Ovary (tissue), 9 donors: ENCODE data around the gene FBXL4. TPM values are rescaled to one million over a fixed set of nuclear protein-coding genes. Genes with fewer than 3 reads are reported as not detected.

Experiments used
- DNase-seq, 5 donors: peaks; one replicate each; pipeline ENCODE4 v3.0.0-alpha.2; 2019 to 2020
- H3K27ac ChIP-seq, 2 donors: fragments of 200-600 bp; one replicate each; pipeline versions ENCODE4 v1.5.1 to v1.8.0; 2019 to 2022
- H3K27me3 ChIP-seq: fragments of 200-600 bp; one replicate; pipeline ENCODE4 v1.8.0; 2022
- H3K36me3 ChIP-seq: fragments of 200-600 bp; sonication (generic); one replicate; pipeline ENCODE4 v1.5.1; 2019
- H3K4me1 ChIP-seq: one replicate; pipeline ENCODE4 v1.8.1; 2013; ENCODE audit warnings: mild to moderate bottlenecking, moderate library complexity; ENCODE audit not compliant: insufficient read depth
- H3K4me3 ChIP-seq: fragments of 200-600 bp; sonication (generic); one replicate; pipeline ENCODE4 v1.5.1; 2017
- H3K9me3 ChIP-seq, 2 donors: fragments of 200-600 bp in 1 of 2; sonication (generic) in 1 of 2; one replicate each; pipeline versions ENCODE4 v1.5.1 to v1.8.1; 2013 to 2019; ENCODE audit warnings: mild to moderate bottlenecking in 1 of 2, moderate library complexity in 1 of 2
- CTCF ChIP-seq, 3 donors: fragments of 450-650 bp in 2 of 3; fragments of 200-600 bp in 1 of 3; IDR thresholded peaks; one replicate each; pipeline versions ENCODE4 v1.5.1 to v1.8.0; 2016 to 2022; ENCODE audit warnings: antibody characterized with exemption in 3 of 3, mild to moderate bottlenecking in 1 of 3
- EP300 ChIP-seq: sonication (generic); formaldehyde crosslinking; IDR thresholded peaks from one replicate; pipeline ENCODE4 v1.6.1; 2017; ENCODE audit warnings: antibody characterized with exemption
- POLR2A ChIP-seq: fragments of 450-650 bp; IDR thresholded peaks from one replicate; pipeline ENCODE4 v1.6.1; 2017; ENCODE audit warnings: antibody characterized with exemption, mild to moderate bottlenecking, moderate library complexity
- WGBS, 3 donors: extraction: QIAGEN DNeasy Blood & Tissue Kit in 1 of 3; methylation state at CpG; one replicate each; pipeline versions ENCODE4 v1.1.5 to v1.1.7; 2013 to 2017; 5-methylcytosine and 5-hydroxymethylcytosine counted together
- intact Hi-C, 4 donors: fragments of 100-400 bp; cut with DNase I; formaldehyde crosslinking; loops; one replicate each; pipeline versions ENCODE4 v1.11.0 to v1.15.1; 2022 to 2023
- polyA plus RNA-seq, 2 donors: library from polyadenylated mRNA; stranded (reverse); fragments of 200-250 nt in 1 of 2; fragments of 350-450 nt in 1 of 2; fragmentation: Illumina TruSeq in 1 of 2; extraction: RNeasy Lipid Tissue Mini Kit (QIAGEN cat#74804) in 1 of 2; gene quantifications; one replicate each; pipeline ENCODE4 v1.2.3, GENCODE V29; 2013 to 2014
- total RNA-seq, 7 donors: library from RNA; depleted of rRNA in 2 of 7; stranded (reverse); fragments of >200 nt in 2 of 7; fragmentation: NEBNext Ultra II Directional in 3 of 7; extraction: Animal tissue kit (Norgen Biotek cat#: 25700) in 3 of 7; gene quantifications; one replicate each; pipeline versions ENCODE4 v1.1.0 to v1.2.4, GENCODE V29; 2016 to 2023
- donor health status: DM: no; HTN: no; CAD: no; lungs with moderate emphysema.
- donor health status: DM: no; HTN: no; CAD: no.
- donor health status: Bipolar disorder and iron deficiency.
- donor health status: DM: yes; HTN: yes; CAD: no.
- donor health status: DM: no; HTN: no; CAD: no.
- donor health status: DM: yes; HTN: yes; CAD: no.

FBXL4 gene
- total and polyA plus RNA-seq, 9 donors: 7.3 to 29.0 (median 20.2) TPM

GRCh38 chr6:98900706-98901105 lies 47.0 kb downstream of the FBXL4 start:
- no peaks in the 10 kb centered on the region for H3K36me3 ChIP-seq

GRCh38 chr6:98894810-98895209 lies 52.9 kb downstream of the FBXL4 start:
- no peak for DNase-seq
- WGBS, 3 donors: 74 to 78% (median 75%) methylated on average over 1 of the region's 1 CpG

More at GRCh38 chr6:98900706-98901105, 47.0 kb downstream of the FBXL4 start:
- intact Hi-C loops: no loop called here
- Histone ChIP-seq H3K27me3 (no peaks in the 10 kb centered on the region), H3K9me3 (no peaks in the 10 kb centered on the region), H3K4me3 (no peak overlapping the region), H3K27ac (no peak overlapping the region), H3K4me1 (no peaks in the 10 kb centered on the region)
- WGBS, 3 donors: 40 to 50% (median 44%) methylated on average over 2 of the region's 2 CpGs
- TF ChIP-seq CTCF (IDR thresholded peaks at IDR 0.05): no peak
- no peak for TF ChIP-seq POLR2A
- no peak for TF ChIP-seq EP300
- DNase-seq: no peak

GRCh38 chr6:98887650-98888049 lies 60.1 kb downstream of the FBXL4 start:
- Histone ChIP-seq H3K27ac (no peak overlapping the region), H3K27me3 (no peaks in the 10 kb centered on the region), H3K4me3 (no peak overlapping the region), H3K36me3 (no peaks in the 10 kb centered on the region), H3K4me1 (no peaks in the 10 kb centered on the region), H3K9me3 (no peaks in the 10 kb centered on the region)
- TF ChIP-seq EP300 (no peak), POLR2A (no peak), CTCF (IDR thresholded peaks at IDR 0.05) (no peak)
- 93 to 95% (median 94%) methylated on average over 3 of the region's 3 CpGs for WGBS, 3 donors
- intact Hi-C loops: no loop called here
- no peak for DNase-seq

More at GRCh38 chr6:98894810-98895209, 52.9 kb downstream of the FBXL4 start:
- intact Hi-C loops: no loop called here
- Histone ChIP-seq H3K4me1 (no peaks in the 10 kb centered on the region), H3K27ac (no peak overlapping the region), H3K36me3 (no peaks in the 10 kb centered on the region), H3K27me3 (no peaks in the 10 kb centered on the region), H3K4me3 (no peak overlapping the region), H3K9me3 (no peaks in the 10 kb centered on the region)
- TF ChIP-seq POLR2A (no peak), EP300 (no peak), CTCF (IDR thresholded peaks at IDR 0.05) (no peak)

GRCh38 chr6:98885330-98885729 lies 62.4 kb downstream of the FBXL4 start:
- Histone ChIP-seq H3K36me3 (no peaks in the 10 kb centered on the region), H3K27ac (no peak overlapping the region), H3K4me3 (no peak overlapping the region), H3K9me3 (no peaks in the 10 kb centered on the region), H3K27me3 (no peaks in the 10 kb centered on the region), H3K4me1 (no peaks in the 10 kb centered on the region)
- DNase-seq: no peak
- intact Hi-C loops: no loop called here
- no peak for TF ChIP-seq CTCF (IDR thresholded peaks at IDR 0.05)
- no peak for TF ChIP-seq EP300
- 92 to 97% (median 93%) methylated on average over 3 of the region's 3 CpGs for WGBS, 3 donors

- intact Hi-C loops: no loop called here
- no peak overlapping the region for H3K4me3 ChIP-seq
- no peaks in the 10 kb centered on the region for H3K9me3 ChIP-seq
- H3K4me1 ChIP-seq: no peaks in the 10 kb centered on the region
- TF ChIP-seq EP300 (no peak), POLR2A (no peak), CTCF (IDR thresholded peaks at IDR 0.05) (no peak)
- H3K36me3 ChIP-seq: no peaks in the 10 kb centered on the region
- no peaks in the 10 kb centered on the region for H3K27me3 ChIP-seq
- DNase-seq: no peak
- H3K27ac ChIP-seq: no peak overlapping the region
These were observed 67.3 kb downstream of the FBXL4 start for GRCh38 chr6:98880486-98880885.
